ENCODE data around the gene LDHD. TPM values are rescaled to one million over a fixed set of nuclear protein-coding genes. Genes with fewer than 3 reads are reported as not detected.
A peak's percentile ranks its signal among the peaks of the same experiment; 100 is the strongest.

Gene LDHD
- polyA plus RNA-seq, 1 donor (not counting 4 experiments of a cell fraction or from before 2014, with no cell fraction given) = 0.34 TPM

GRCh38 chr16:75110637-75111513 is 5.7 kb downstream of the LDHD start:
- peak overlapping the region; percentile 75 for H3K27ac ChIP-seq (ENCODE audit: control insufficient read depth, insufficient read depth, low read length)
- H3K27me3 ChIP-seq (ENCODE audit: control insufficient read depth, extremely low read depth, insufficient read depth, low read length) = no peaks in the 10 kb centered on the region
- peak overlapping the region in 1 of 3 experiments; percentile 52 for H3K4me3 ChIP-seq (ENCODE audit: control insufficient read depth in 2 of 3, extremely low read depth in 1 of 3, insufficient read depth in 2 of 3, low read depth in 1 of 3, low read length in 3 of 3)
- no peaks in the 10 kb centered on the region for H3K9me1 ChIP-seq (ENCODE audit: control insufficient read depth, extremely low read depth, insufficient read depth, low read length)
- peak overlapping the region; percentile 75 for H3K4me2 ChIP-seq (ENCODE audit: control insufficient read depth, extremely low read depth, insufficient read depth, low read depth, low read length)
- dilution Hi-C loops (cut with MboI; ENCODE audit: extremely low pct_ligation_motif_present, low sequenced_read_pairs) = no loop called here
- TF ChIP-seq EZH2 (IDR thresholded peaks at IDR 0.05; ENCODE audit: low read length) (no peak), CTCF (optimal IDR thresholded peaks at IDR 0.05 in 1 of 3, IDR thresholded peaks at IDR 0.05 in 1 of 3, conservative IDR thresholded peaks at IDR 0.05 in 1 of 3; ENCODE audit: extremely low read depth in 1 of 3, insufficient read depth in 2 of 3, low read length in 3 of 3) (peak; percentile 87 to 93 (median 91))
- peak overlapping the region; percentile 69 for H3K9ac ChIP-seq (ENCODE audit: control insufficient read depth, extremely low read depth, insufficient read depth, low read length)
- peaks cover 4% of the 10 kb centered on the region in 2 experiments for H3K36me3 ChIP-seq (ENCODE audit: control insufficient read depth in 2 of 2, extremely low read depth in 1 of 2, insufficient read depth in 2 of 2, low read length in 2 of 2)
- peaks cover 38% of the 10 kb centered on the region for H3K4me1 ChIP-seq (ENCODE audit: control insufficient read depth, extremely low read depth, insufficient read depth, low read length)
- H2AFZ ChIP-seq (ENCODE audit: control insufficient read depth, low read length) = peak overlapping the region; percentile 51
- H3K9me3 ChIP-seq (ENCODE audit: control insufficient read depth, low read depth, low read length) = no peaks in the 10 kb centered on the region
- H3K79me2 ChIP-seq (ENCODE audit: control insufficient read depth, insufficient read depth, low read length) = no peaks in the 10 kb centered on the region
- FAIRE-seq = peak; percentile 51
- no peaks in the 10 kb centered on the region for H4K20me1 ChIP-seq (ENCODE audit: control insufficient read depth, extremely low read depth, insufficient read depth, low read length)
- peak; percentile 48 for DNase-seq (ENCODE audit: low read depth, low spot score)

GRCh38 chr16:75109732-75110243 is 6.8 kb downstream of the LDHD start:
- no peaks in the 10 kb centered on the region for H3K79me2 ChIP-seq (ENCODE audit: control insufficient read depth, insufficient read depth, low read length)
- peak overlapping the region; percentile 75 for H3K27ac ChIP-seq (ENCODE audit: control insufficient read depth, insufficient read depth, low read length)
- FAIRE-seq (no peak), DNase-seq (ENCODE audit: low read depth, low spot score) (no peak)
- H3K27me3 ChIP-seq (ENCODE audit: control insufficient read depth, extremely low read depth, insufficient read depth, low read length) = no peaks in the 10 kb centered on the region
- no peaks in the 10 kb centered on the region for H3K9me3 ChIP-seq (ENCODE audit: control insufficient read depth, low read depth, low read length)
- H2AFZ ChIP-seq (ENCODE audit: control insufficient read depth, low read length) = no peak overlapping the region
- TF ChIP-seq CTCF (optimal IDR thresholded peaks at IDR 0.05 in 1 of 3, IDR thresholded peaks at IDR 0.05 in 1 of 3, conservative IDR thresholded peaks at IDR 0.05 in 1 of 3; ENCODE audit: extremely low read depth in 1 of 3, insufficient read depth in 2 of 3, low read length in 3 of 3) (peak; percentile 17 to 68 (median 30)), EZH2 (IDR thresholded peaks at IDR 0.05; ENCODE audit: low read length) (no peak)
- no peaks in the 10 kb centered on the region for H3K9me1 ChIP-seq (ENCODE audit: control insufficient read depth, extremely low read depth, insufficient read depth, low read length)
- H3K36me3 ChIP-seq (ENCODE audit: control insufficient read depth in 2 of 2, extremely low read depth in 1 of 2, insufficient read depth in 2 of 2, low read length in 2 of 2) = peaks cover 5 to 7% of the 10 kb centered on the region in 2 experiments
- dilution Hi-C loops (cut with MboI; ENCODE audit: extremely low pct_ligation_motif_present, low sequenced_read_pairs) = no loop called here
- H3K4me2 ChIP-seq (ENCODE audit: control insufficient read depth, extremely low read depth, insufficient read depth, low read depth, low read length) = peak overlapping the region; percentile 75
- no peak overlapping the region for H3K4me3 ChIP-seq (ENCODE audit: control insufficient read depth in 2 of 3, extremely low read depth in 1 of 3, insufficient read depth in 2 of 3, low read depth in 1 of 3, low read length in 3 of 3)
- peak overlapping the region; percentile 69 for H3K9ac ChIP-seq (ENCODE audit: control insufficient read depth, extremely low read depth, insufficient read depth, low read length)
- H4K20me1 ChIP-seq (ENCODE audit: control insufficient read depth, extremely low read depth, insufficient read depth, low read length) = no peaks in the 10 kb centered on the region
- peaks cover 38% of the 10 kb centered on the region for H3K4me1 ChIP-seq (ENCODE audit: control insufficient read depth, extremely low read depth, insufficient read depth, low read length)

All from keratinocyte (primary cell).